SKM-1 (cell line): ENCODE measurements around the gene NOL9.

Experiments
- DNase-seq: peaks from one replicate; lab custom pipeline; 2025; ENCODE audit not compliant: unreplicated experiment; lab: John Stamatoyannopoulos, UW

Gene NOL9

GRCh38 chr1:6491081-6491449, 63.2 kb downstream of the NOL9 start:
- DNase-seq, result no peak

- peak; percentile 22 for DNase-seq
Observed at GRCh38 chr1:6490181-6491080, 63.9 kb downstream of the NOL9 start.

- peak; percentile 53 for DNase-seq
Observed at GRCh38 chr1:6489799-6490180, 64.5 kb downstream of the NOL9 start.

GRCh38 chr1:6489383-6489765, 64.9 kb downstream of the NOL9 start:
- no peak for DNase-seq

DNA sequence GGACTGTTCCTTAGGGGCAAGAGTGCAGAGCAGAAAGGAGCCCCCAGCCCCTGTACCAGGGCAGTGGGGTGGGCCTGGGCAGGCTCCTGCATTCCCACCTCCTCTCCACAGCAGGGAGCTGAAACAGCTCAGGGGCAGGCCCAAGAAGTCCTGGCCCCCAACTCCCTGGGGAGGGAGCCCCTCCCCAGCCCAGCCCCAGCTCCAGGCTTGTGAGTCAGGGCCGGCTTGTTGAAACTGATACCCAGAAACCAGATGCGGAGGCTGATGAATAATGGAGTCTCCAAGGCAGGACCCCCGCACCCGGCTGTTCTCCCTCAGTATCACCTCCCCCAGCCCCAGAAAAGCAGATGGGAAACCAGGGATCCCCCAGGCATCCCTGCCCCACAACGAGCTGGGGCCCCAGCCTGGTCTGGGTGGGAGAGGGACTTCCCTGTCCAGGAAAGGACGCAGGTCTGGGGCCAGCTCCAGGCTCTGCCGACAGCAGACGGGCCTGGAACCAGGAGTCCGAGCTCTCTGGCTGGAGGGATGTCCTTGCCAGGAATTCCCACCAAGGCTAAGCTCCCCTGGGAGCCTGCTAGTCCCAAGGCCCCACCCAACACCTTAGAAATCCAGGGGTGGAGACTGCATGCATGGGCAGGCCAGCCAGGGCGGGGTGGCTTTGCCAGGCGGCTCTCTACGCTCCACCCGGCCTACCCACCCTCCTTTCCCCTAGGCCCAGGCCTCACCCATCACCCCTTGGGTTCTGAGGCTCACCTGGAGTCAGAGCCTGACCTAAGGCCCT, 65.5 kb downstream of the NOL9 start:
- DNase-seq, result no peak

- DNase-seq, result no peak
Observed at GRCh38 chr1:6487804-6488484, 66.4 kb downstream of the NOL9 start.

- peak; percentile 71 for DNase-seq
Observed at GRCh38 chr1:6486433-6487011, 67.8 kb downstream of the NOL9 start.

GRCh38 chr1:6485168-6486101, 68.9 kb downstream of the NOL9 start:
- no peak for DNase-seq

DNA sequence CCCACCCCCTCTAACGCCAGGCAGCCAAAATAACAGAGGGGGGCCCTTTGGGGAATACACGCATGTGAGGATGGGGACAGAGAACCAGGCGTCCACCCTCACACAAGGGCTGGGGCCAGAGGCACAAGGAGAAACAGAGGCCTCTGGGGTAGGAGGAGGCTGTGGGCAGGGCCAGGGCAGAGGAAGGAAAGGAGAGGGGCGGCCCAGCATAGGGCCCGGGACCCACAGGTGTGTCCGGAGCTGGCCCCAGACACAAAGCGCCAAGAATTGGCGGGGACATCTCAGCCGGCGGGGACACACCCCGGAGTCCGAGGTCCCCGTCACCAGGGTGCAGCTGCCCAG, 69.5 kb downstream of the NOL9 start:
- no peak for DNase-seq

- DNase-seq, result no peak
Observed at GRCh38 chr1:6483761-6484117, 70.6 kb downstream of the NOL9 start.

GRCh38 chr1:6483017-6483760, 71.1 kb downstream of the NOL9 start:
- no peak for DNase-seq

GRCh38 chr1:6481820-6482219, 72.5 kb downstream of the NOL9 start:
- DNase-seq, result no peak

DNA sequence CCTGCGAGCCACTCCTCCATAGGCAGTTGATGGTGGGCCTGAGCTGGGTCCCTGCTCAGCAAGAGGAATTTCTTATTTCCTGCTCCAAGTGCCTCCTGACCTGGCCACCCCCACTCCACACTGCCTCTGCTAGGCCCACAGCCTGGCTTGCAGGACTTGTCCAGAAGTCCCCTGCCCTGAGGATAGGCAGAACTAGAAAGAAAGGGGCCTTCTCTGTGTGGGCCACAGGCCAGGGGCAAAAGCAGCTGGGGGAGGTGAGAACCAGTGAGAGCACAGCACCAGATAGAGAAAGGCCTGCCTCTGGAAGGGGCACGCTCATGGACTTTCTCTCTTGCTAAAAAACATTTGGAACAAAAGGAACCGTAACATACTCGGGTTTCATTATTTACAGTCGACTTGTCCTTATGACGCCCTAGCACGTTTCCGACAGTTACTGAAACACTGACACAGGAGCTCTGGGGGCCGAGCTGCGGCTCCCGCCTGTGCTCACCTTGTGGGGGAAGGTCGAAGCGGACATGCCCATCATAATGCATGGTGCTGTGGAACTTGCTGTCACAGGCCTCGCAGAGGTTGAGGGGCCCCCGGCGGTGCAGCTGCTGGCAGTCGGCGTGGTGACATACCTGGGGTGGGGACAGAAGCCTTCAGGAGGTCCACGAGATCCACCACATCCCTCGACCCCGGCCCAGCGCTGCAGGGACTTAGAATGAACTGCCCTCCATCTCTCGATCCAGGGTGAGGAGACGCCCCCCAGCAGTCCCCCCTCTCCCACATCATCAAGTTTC, 77.1 kb downstream of the NOL9 start:
- DNase-seq, result no peak

GRCh38 chr1:6476483-6476882, 77.8 kb downstream of the NOL9 start:
- DNase-seq, result no peak

- DNase-seq, result no peak
Observed at GRCh38 chr1:6475381-6476133, 78.8 kb downstream of the NOL9 start.

- DNase-seq, result no peak
Observed at GRCh38 chr1:6474815-6475282, 79.5 kb downstream of the NOL9 start.

DNA sequence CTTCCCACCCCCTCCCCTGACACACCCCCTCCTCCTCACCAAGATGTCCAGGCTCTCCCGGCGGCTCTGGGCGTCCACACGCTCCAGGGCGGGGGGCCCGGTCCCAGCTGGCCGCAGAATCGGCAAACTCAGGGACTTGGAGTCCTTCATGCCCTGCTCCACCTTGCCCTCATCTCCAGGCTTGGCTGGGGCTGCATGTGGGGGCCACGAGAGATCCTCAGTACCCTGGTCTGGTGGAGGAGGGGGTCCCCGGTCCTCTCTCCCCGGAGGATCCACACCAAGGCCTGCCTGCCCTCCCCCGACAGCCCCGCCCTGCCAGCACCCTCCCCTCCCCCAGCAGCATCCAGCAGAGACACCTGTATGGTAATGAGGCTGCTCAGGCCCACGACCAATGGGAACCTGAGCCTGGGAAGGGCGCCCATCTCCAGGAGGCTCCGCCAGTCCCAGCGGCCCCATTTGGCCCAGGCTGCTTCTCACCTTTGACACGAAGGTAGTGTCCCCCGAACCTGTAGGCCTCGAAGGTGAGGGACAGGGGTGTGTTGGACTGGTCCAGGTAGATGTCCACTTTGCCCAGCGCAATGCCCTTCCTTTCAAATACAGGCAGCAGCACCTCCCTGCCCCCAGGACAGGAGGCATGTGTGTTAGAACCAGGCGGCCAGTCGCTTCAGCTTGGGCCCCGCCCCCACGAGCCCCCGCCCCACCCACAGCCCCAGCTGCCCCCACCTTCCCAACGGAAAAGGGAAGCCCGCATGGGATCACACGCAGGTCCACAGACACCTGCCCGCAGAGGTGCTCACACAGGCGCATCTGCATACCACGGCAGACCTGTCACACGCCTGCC, 80.1 kb downstream of the NOL9 start:
- DNase-seq, result no peak
